Stimulated activated CD4-positive, alpha-beta T cell treated with anti-CD3 and anti-CD28 coated beads, Interleukin-1b, Interleukin-23, amount 100 ng/mL, for 24 hours (primary cell): Measurements from ENCODE around the gene NPAT.
"Not testable (repeated sequence)": the region's sequence is repeated elsewhere in the genome, so short reads cannot be mapped to it uniquely, and the experiment has no call there.

Experiments
- DNase-seq, 4 experiments: peaks; one replicate each; pipeline ENCODE4 v3.0.0-alpha.2; 2020; ENCODE audit warnings: low read depth in 4 of 4, low spot score in 1 of 4

NPAT gene

GRCh38 chr11:108220721-108221336, 1.6 kb downstream of the NPAT start:
- DNase-seq: no peak

GRCh38 chr11:108218912-108219783, 3.3 kb downstream of the NPAT start:
- DNase-seq: no peak

GRCh38 chr11:108218455-108218854, 4.0 kb downstream of the NPAT start:
- DNase-seq: no peak

GRCh38 chr11:108216988-108217387, 5.5 kb downstream of the NPAT start:
- DNase-seq: no peak

- no peak for DNase-seq
Observed at GRCh38 chr11:108213784-108214183, 8.7 kb downstream of the NPAT start.

- no peak for DNase-seq
Observed at GRCh38 chr11:108210441-108210840, 12.0 kb downstream of the NPAT start.

GRCh38 chr11:108207683-108208060, 14.8 kb downstream of the NPAT start:
- DNase-seq: no peak

- no peak for DNase-seq
Observed at GRCh38 chr11:108206969-108207682, 15.3 kb downstream of the NPAT start.

GRCh38 chr11:108206171-108206570, 16.3 kb downstream of the NPAT start:
- DNase-seq: no peak

GRCh38 chr11:108204929-108205499, 17.4 kb downstream of the NPAT start:
- DNase-seq: no peak

- DNase-seq: no peak
Observed at GRCh38 chr11:108204376-108204775, 18.1 kb downstream of the NPAT start.

- DNase-seq: no peak
Observed at GRCh38 chr11:108203075-108203474, 19.4 kb downstream of the NPAT start.

- DNase-seq: peak; percentile 41 to 65 (median 52)
Observed at GRCh38 chr11:108199446-108200321, 22.8 kb downstream of the NPAT start.

GRCh38 chr11:108198833-108199232, 23.6 kb downstream of the NPAT start:
- no peak for DNase-seq

GRCh38 chr11:108197351-108197750, 25.1 kb downstream of the NPAT start:
- DNase-seq: no peak

GRCh38 chr11:108196901-108197300, 25.5 kb downstream of the NPAT start:
- DNase-seq: no peak

- DNase-seq: no peak
Observed at GRCh38 chr11:108193725-108194124, 28.7 kb downstream of the NPAT start.

- no peak for DNase-seq
Observed at GRCh38 chr11:108177570-108177969, 44.9 kb downstream of the NPAT start.

- DNase-seq: no peak
Observed at GRCh38 chr11:108170184-108170583, 52.3 kb downstream of the NPAT start.

- no peak for DNase-seq
Observed at GRCh38 chr11:108167624-108168023, 54.8 kb downstream of the NPAT start.

GRCh38 chr11:108162878-108163277, 59.6 kb downstream of the NPAT start:
- not testable (repeated sequence) for DNase-seq
